ENCODE results near the gene ITGB2.

ITGB2 gene

DNA sequence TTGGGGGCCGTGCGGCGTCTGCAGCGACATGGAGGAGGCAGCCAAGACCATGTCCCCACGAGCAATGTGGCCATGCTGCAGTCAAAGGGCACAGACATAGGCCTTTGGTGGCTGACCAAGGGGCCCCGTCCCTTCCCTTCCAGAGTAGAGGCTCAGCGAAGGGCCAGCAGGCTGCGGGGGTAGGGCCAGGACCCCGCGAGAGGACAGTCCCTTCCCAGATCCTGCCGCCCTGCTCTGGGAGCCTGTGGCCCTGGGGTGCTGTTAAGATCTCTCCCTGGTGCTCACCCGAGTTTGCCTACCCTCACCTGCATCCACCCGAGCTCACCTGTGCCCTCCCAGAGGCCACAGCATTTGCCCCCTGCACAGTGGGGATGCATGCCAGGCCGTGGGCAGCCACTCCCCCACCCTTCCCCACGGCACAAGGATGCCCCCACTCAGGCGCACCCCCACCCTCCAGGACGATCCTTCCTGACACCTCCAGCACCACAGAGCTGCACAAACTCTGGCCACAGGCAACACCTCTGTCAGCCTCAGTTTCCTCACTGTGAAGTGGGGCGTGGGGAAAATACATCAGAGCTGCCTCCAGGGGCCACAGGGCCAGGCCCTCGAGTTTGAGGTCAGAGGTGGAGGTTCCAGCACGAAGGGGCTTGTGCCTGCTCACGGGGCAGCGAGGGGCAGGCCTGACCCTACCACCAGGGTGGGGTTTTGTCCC, 15.5 kb downstream of the ITGB2 start:
- TF ChIP-seq, protein P1, sequence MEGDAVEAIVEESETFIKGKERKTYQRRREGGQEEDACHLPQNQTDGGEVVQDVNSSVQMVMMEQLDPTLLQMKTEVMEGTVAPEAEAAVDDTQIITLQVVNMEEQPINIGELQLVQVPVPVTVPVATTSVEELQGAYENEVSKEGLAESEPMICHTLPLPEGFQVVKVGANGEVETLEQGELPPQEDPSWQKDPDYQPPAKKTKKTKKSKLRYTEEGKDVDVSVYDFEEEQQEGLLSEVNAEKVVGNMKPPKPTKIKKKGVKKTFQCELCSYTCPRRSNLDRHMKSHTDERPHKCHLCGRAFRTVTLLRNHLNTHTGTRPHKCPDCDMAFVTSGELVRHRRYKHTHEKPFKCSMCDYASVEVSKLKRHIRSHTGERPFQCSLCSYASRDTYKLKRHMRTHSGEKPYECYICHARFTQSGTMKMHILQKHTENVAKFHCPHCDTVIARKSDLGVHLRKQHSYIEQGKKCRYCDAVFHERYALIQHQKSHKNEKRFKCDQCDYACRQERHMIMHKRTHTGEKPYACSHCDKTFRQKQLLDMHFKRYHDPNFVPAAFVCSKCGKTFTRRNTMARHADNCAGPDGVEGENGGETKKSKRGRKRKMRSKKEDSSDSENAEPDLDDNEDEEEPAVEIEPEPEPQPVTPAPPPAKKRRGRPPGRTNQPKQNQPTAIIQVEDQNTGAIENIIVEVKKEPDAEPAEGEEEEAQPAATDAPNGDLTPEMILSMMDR (conservative IDR thresholded peaks at IDR 0.05; ENCODE audit: low read depth, low read length) = no peak
- Histone ChIP-seq H3K4me2 (no peak overlapping the region), H2AFZ (ENCODE audit: low read depth) (no peak overlapping the region), H3K79me2 (ENCODE audit: insufficient read depth, low read depth) (no peaks in the 10 kb centered on the region), H3K27ac (no peak overlapping the region), H4K20me1 (ENCODE audit: insufficient read depth) (no peaks in the 10 kb centered on the region), H3K4me3 (IDR thresholded peaks at IDR 0.05; ENCODE audit: insufficient read depth, low read depth, low read length) (no peak overlapping the region), H3K36me3 (ENCODE audit: insufficient read depth) (no peaks in the 10 kb centered on the region), H3K9ac (no peak overlapping the region), H3K4me1 (ENCODE audit: low read depth, poor library complexity, severe bottlenecking) (no peaks in the 10 kb centered on the region), H3K27me3 (ENCODE audit: insufficient read depth, low read depth) (peaks cover 94% of the 10 kb centered on the region)

DNA sequence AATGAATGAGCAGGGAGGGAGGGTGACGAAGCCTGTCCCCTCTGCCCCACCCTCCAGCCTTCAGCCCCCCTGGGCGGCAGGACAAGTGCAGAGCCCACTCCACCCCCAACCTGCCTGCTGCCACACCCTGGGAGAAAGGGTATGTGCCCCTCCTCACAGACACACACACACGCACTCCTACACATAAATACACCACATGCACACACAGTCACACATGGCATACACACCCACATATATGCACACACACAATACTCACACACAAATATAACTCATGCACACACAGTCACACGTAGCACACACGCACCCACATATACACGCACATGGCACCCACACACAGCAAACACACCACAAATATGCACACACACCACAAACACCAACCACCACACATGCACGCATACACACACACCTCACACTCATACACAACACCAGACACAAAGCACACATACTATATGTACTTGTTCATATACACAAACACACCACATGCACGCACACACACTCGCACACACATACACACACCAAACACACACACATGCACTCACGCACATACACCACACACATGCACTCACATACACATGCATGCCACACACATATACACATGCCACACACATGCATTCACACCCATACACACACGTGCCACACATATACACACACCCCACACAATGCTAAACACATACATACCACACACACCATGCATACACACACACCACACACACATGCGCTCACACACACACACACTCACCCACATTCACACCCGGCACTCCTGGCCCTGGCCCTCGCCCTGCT, 16.4 kb downstream of the ITGB2 start:
- Histone ChIP-seq H3K4me1 (ENCODE audit: low read depth, poor library complexity, severe bottlenecking) (no peaks in the 10 kb centered on the region), H3K27ac (no peak overlapping the region), H3K27me3 (ENCODE audit: insufficient read depth, low read depth) (peaks cover 92% of the 10 kb centered on the region), H3K4me2 (no peak overlapping the region), H4K20me1 (ENCODE audit: insufficient read depth) (no peaks in the 10 kb centered on the region), H3K9ac (no peak overlapping the region), H3K36me3 (ENCODE audit: insufficient read depth) (no peaks in the 10 kb centered on the region), H2AFZ (ENCODE audit: low read depth) (no peak overlapping the region), H3K79me2 (ENCODE audit: insufficient read depth, low read depth) (no peaks in the 10 kb centered on the region), H3K4me3 (IDR thresholded peaks at IDR 0.05; ENCODE audit: insufficient read depth, low read depth, low read length) (no peak overlapping the region)
- TF ChIP-seq, protein P1 (conservative IDR thresholded peaks at IDR 0.05; ENCODE audit: low read depth, low read length) = no peak

DNA sequence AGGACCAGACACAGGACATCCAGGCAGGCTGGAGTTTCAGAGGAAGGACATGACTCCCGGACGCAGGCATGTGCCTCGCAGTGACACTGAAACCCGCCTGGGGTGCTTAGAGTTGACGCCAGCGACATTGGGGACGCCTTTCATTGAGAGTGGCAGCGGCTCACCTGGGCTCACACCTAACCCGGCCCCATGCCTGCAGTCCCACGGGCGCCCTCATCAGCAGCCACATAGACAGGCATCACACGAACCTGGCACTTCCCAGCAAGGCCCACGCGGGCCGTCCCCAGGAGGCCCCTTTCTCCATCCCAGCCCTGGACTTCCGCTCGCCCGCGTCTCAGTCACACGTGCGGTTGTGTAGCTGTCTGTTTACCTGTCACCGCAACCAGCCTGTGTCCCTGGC, 17.0 kb downstream of the ITGB2 start:
- Histone ChIP-seq H3K4me3 (IDR thresholded peaks at IDR 0.05; ENCODE audit: insufficient read depth, low read depth, low read length) (no peak overlapping the region), H3K27me3 (ENCODE audit: insufficient read depth, low read depth) (peaks cover 92% of the 10 kb centered on the region), H2AFZ (ENCODE audit: low read depth) (no peak overlapping the region), H3K36me3 (ENCODE audit: insufficient read depth) (no peaks in the 10 kb centered on the region), H3K27ac (no peak overlapping the region), H3K9ac (no peak overlapping the region), H3K4me1 (ENCODE audit: low read depth, poor library complexity, severe bottlenecking) (no peaks in the 10 kb centered on the region), H4K20me1 (ENCODE audit: insufficient read depth) (no peaks in the 10 kb centered on the region), H3K79me2 (ENCODE audit: insufficient read depth, low read depth) (no peaks in the 10 kb centered on the region), H3K4me2 (no peak overlapping the region)
- TF ChIP-seq, protein P1 (conservative IDR thresholded peaks at IDR 0.05; ENCODE audit: low read depth, low read length) = no peak

DNA sequence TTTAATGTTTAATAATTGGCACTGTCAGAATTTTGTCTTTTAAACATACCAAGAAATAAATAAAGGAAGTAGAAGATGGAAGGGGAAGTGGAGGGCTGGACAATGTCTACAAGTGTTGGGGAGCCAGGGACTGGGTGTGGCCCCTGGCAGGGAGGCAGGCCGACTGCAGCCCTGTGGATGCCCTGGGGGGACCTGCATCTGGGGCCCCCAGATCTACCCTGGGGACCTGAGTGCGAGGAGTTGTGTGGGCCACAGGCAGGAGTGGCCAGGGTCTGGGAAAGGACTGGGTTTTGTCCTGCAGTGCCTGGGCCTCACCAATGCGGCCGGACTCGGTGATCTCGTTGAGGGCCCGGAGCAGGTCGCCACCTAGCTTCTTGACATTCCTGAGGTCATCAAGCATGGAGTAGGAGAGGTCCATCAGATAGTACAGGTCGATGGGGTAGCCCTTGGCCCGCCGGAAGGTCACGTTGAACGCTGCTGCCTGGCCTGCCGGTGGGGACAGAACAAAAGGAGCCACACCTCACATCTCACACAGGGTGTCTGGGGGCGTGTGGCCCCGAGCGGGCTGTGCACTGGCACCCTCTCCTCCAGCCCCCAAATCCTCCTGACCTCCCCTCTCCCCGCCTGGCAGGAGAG, 17.5 kb downstream of the ITGB2 start:
- Histone ChIP-seq H3K4me1 (ENCODE audit: low read depth, poor library complexity, severe bottlenecking) (no peaks in the 10 kb centered on the region), H3K79me2 (ENCODE audit: insufficient read depth, low read depth) (no peaks in the 10 kb centered on the region), H3K27me3 (ENCODE audit: insufficient read depth, low read depth) (peaks cover 92% of the 10 kb centered on the region), H3K36me3 (ENCODE audit: insufficient read depth) (no peaks in the 10 kb centered on the region), H2AFZ (ENCODE audit: low read depth) (no peak overlapping the region), H3K4me2 (no peak overlapping the region), H3K4me3 (IDR thresholded peaks at IDR 0.05; ENCODE audit: insufficient read depth, low read depth, low read length) (no peak overlapping the region), H3K9ac (no peak overlapping the region), H3K27ac (no peak overlapping the region), H4K20me1 (ENCODE audit: insufficient read depth) (no peaks in the 10 kb centered on the region)
- TF ChIP-seq, protein P1 (conservative IDR thresholded peaks at IDR 0.05; ENCODE audit: low read depth, low read length) = no peak

All from KMS-11 (cell line).